ENCODE data around the gene MON1B. TPM values are rescaled to one million over a fixed set of nuclear protein-coding genes. Genes with fewer than 3 reads are reported as not detected.

Gene MON1B
- total and polyA plus RNA-seq, 2 of the 13 experiments (the other 11 are each of a cell fraction or from before 2014, with no cell fraction given) = 13.4 to 15.6 TPM

- CTCF ChIA-PET (ENCODE audit: low intra/inter-chr PET ratio, low total read pairs) = no interaction called here
- no peaks in the 10 kb centered on the region; a peak in 1 of 5 replicates for H3K27me3 ChIP-seq (ENCODE audit: control insufficient read depth in 1 of 2, insufficient read depth in 2 of 2, low read length in 2 of 2)
- H3K36me3 ChIP-seq (replicated peaks in 1 of 2; ENCODE audit: control insufficient read depth in 1 of 2, insufficient read depth in 2 of 2, low read length in 2 of 2) = peaks cover 24 to 55% of the 10 kb centered on the region in 2 experiments
- no peak for ATAC-seq
- no TSS peak for BruUV-seq (replicated peaks)
- no peaks in the 10 kb centered on the region for H4K20me1 ChIP-seq (ENCODE audit: insufficient read depth, low read length)
- H3K79me2 ChIP-seq (ENCODE audit: insufficient read depth, low read length) = peaks cover 21% of the 10 kb centered on the region
- H3K4me2 ChIP-seq (ENCODE audit: low read depth, low read length) = no peak overlapping the region
- no peak overlapping the region for H3K4me3 ChIP-seq (replicated peaks in 1 of 3; ENCODE audit: insufficient read depth in 1 of 3, low read depth in 2 of 3, low read length in 3 of 3)
- H2AFZ ChIP-seq (ENCODE audit: low read length) = no peak overlapping the region
- H3K4me1 ChIP-seq (ENCODE audit: insufficient read depth, low read length) = peaks cover 15% of the 10 kb centered on the region
- WGBS (ENCODE audit: low lambda C conversion rate) = 98% methylated on average over 32 of the region's 48 CpGs
- in situ Hi-C loops (cut with HindIII; ENCODE audit: extremely low pct_ligation_motif_present, low pct_unique_long_range_greater_than_20kb) = no loop called here
- H3K9me3 ChIP-seq (ENCODE audit: low read length) = no peaks in the 10 kb centered on the region
- intact Hi-C loops (cut with micrococcal nuclease; ENCODE audit: unreplicated experiment) = loop anchor here (10.0 kb wide), 1 partner anchor 1540 kb away; no protein-coding TSS in a partner anchor
- POLR2A ChIA-PET = no interaction called here
- no peak overlapping the region for H3K27ac ChIP-seq (ENCODE audit: extremely low read length, insufficient read depth, low read length)
- H3K9ac ChIP-seq (ENCODE audit: insufficient read depth, low read depth, low read length) = no peak overlapping the region
- no peak for DNase-seq (ENCODE audit: low spot score)
- no peak for FAIRE-seq
- no peak for TF ChIP-seq SCMH1 (CRISPR knock-in tag; IDR thresholded peaks at IDR 0.05; ENCODE audit: borderline replicate concordance)
- TF ChIP-seq HNRNPL (IDR thresholded peaks at IDR 0.05; ENCODE audit: low read depth, low read length) = peak; percentile 63; the same call in 1 of the 2 replicates
- peak; percentile 65 for TF ChIP-seq AGO2 (optimal IDR thresholded peaks at IDR 0.05; ENCODE audit: low read depth, low read length)
Measured at GRCh38 chr16:77194295-77195231, 3.6 kb downstream of the MON1B start.

- no peak for DNase-seq (ENCODE audit: low spot score)
Measured at GRCh38 chr16:77195411-77195810, 4.4 kb downstream of the MON1B start.

More at GRCh38 chr16:77195411-77195810, 4.4 kb downstream of the MON1B start:
- no peak overlapping the region for H3K27ac ChIP-seq (ENCODE audit: extremely low read length, insufficient read depth, low read length)
- H3K36me3 ChIP-seq (replicated peaks in 1 of 2; ENCODE audit: control insufficient read depth in 1 of 2, insufficient read depth in 2 of 2, low read length in 2 of 2) = peaks cover 24 to 58% of the 10 kb centered on the region in 2 experiments
- intact Hi-C loops (cut with micrococcal nuclease; ENCODE audit: unreplicated experiment) (loop anchor here (10.0 kb wide), 1 partner anchor 1539 kb away; no protein-coding TSS in a partner anchor), in situ Hi-C loops (cut with HindIII; ENCODE audit: extremely low pct_ligation_motif_present, low pct_unique_long_range_greater_than_20kb) (no loop called here)
- H3K9ac ChIP-seq (ENCODE audit: insufficient read depth, low read depth, low read length) = no peak overlapping the region
- ChIA-PET POLR2A (no interaction called here), CTCF (ENCODE audit: low intra/inter-chr PET ratio, low total read pairs) (no interaction called here)
- no peak overlapping the region for H3K4me2 ChIP-seq (ENCODE audit: low read depth, low read length)
- ATAC-seq = no peak
- 93% methylated on average over 8 of the region's 8 CpGs for WGBS (ENCODE audit: low lambda C conversion rate)
- no peak for TF ChIP-seq ZNF160 (CRISPR knock-in tag; IDR thresholded peaks at IDR 0.05)
- no peak for TF ChIP-seq ZBTB20 (CRISPR knock-in tag; IDR thresholded peaks at IDR 0.05; ENCODE audit: borderline replicate concordance, low read depth)
- no peak for TF ChIP-seq EZH2 (conservative IDR thresholded peaks at IDR 0.05; ENCODE audit: low read depth, low read length)
- no peak for TF ChIP-seq ZNF674 (CRISPR knock-in tag; IDR thresholded peaks at IDR 0.05; ENCODE audit: low read depth)
- no peak for TF ChIP-seq SNAI1 (CRISPR knock-in tag; IDR thresholded peaks at IDR 0.05; ENCODE audit: borderline replicate concordance)
- no peak for TF ChIP-seq KDM4B (CRISPR knock-in tag; IDR thresholded peaks at IDR 0.05)
- TF ChIP-seq HOXD1 (CRISPR knock-in tag; IDR thresholded peaks at IDR 0.05) = no peak
- TF ChIP-seq HNF1B (CRISPR knock-in tag; IDR thresholded peaks at IDR 0.05) = no peak
- no peak for TF ChIP-seq CEBPB (IDR thresholded peaks at IDR 0.05; ENCODE audit: borderline replicate concordance, low read depth, low read length)
- H3K4me1 ChIP-seq (ENCODE audit: insufficient read depth, low read length) = peaks cover 13% of the 10 kb centered on the region
- no peaks in the 10 kb centered on the region for H3K9me3 ChIP-seq (ENCODE audit: low read length)
- FAIRE-seq = no peak
- no peaks in the 10 kb centered on the region; a peak in 1 of 5 replicates for H3K27me3 ChIP-seq (ENCODE audit: control insufficient read depth in 1 of 2, insufficient read depth in 2 of 2, low read length in 2 of 2)
- H3K4me3 ChIP-seq (replicated peaks in 1 of 3; ENCODE audit: insufficient read depth in 1 of 3, low read depth in 2 of 3, low read length in 3 of 3) = no peak overlapping the region
- BruUV-seq (replicated peaks) = no TSS peak
- H2AFZ ChIP-seq (ENCODE audit: low read length) = no peak overlapping the region
- H4K20me1 ChIP-seq (ENCODE audit: insufficient read depth, low read length) = no peaks in the 10 kb centered on the region
- peaks cover 21% of the 10 kb centered on the region for H3K79me2 ChIP-seq (ENCODE audit: insufficient read depth, low read length)
